Measurements from ENCODE around the gene TP53I11.

Gene TP53I11
- total RNA-seq = 2.8 reads per million, percentile 9 among the genes with 10 or more reads in this experiment

- DNase-seq = peak; percentile 34
Observed at GRCh38 chr11:44950625-44951476, at the start of gene TP53I11. Gene TP53I11, minus strand, starts transcription at chr11:44950883. Its CDS starts 12,548 bp downstream, at chr11:44938335.

GRCh38 chr11:44999068-44999467, 48.4 kb upstream of the TP53I11 start:
- DNase-seq = no peak

- no peak for DNase-seq
Observed at GRCh38 chr11:44998051-44998450, 47.4 kb upstream of the TP53I11 start.

- no peak for DNase-seq
Observed at GRCh38 chr11:44997566-44997965, 46.9 kb upstream of the TP53I11 start.

- DNase-seq = no peak
Observed at GRCh38 chr11:44994753-44995152, 44.1 kb upstream of the TP53I11 start.

- no peak for DNase-seq
Observed at GRCh38 chr11:44993971-44994704, 43.5 kb upstream of the TP53I11 start.

- no peak for DNase-seq
Observed at GRCh38 chr11:44992774-44993173, 42.1 kb upstream of the TP53I11 start.

- DNase-seq = no peak
Observed at GRCh38 chr11:44992181-44992582, 41.5 kb upstream of the TP53I11 start.

GRCh38 chr11:44990665-44991064, 40.0 kb upstream of the TP53I11 start:
- DNase-seq = no peak

- DNase-seq = no peak
Observed at GRCh38 chr11:44989831-44990566, 39.3 kb upstream of the TP53I11 start.

- DNase-seq = no peak
Observed at GRCh38 chr11:44988981-44989635, 38.4 kb upstream of the TP53I11 start.

- no peak for DNase-seq
Observed at GRCh38 chr11:44988111-44988510, 37.4 kb upstream of the TP53I11 start.

GRCh38 chr11:44987506-44987905, 36.8 kb upstream of the TP53I11 start:
- DNase-seq = no peak

- DNase-seq = no peak
Observed at GRCh38 chr11:44986315-44986714, 35.6 kb upstream of the TP53I11 start.

- no peak for DNase-seq
Observed at GRCh38 chr11:44985721-44986120, 35.0 kb upstream of the TP53I11 start.

GRCh38 chr11:44983786-44984185, 33.1 kb upstream of the TP53I11 start:
- DNase-seq = no peak

GRCh38 chr11:44982496-44983062, 31.9 kb upstream of the TP53I11 start:
- no peak for DNase-seq

GRCh38 chr11:44980533-44981427, 30.1 kb upstream of the TP53I11 start:
- no peak for DNase-seq

GRCh38 chr11:44979543-44980399, 29.1 kb upstream of the TP53I11 start:
- DNase-seq = no peak

- DNase-seq = no peak
Observed at GRCh38 chr11:44978961-44979331, 28.3 kb upstream of the TP53I11 start.

All from effector CD4-positive, alpha-beta T cell (primary cell).